BJ (cell line): ENCODE results near the gene SNX8. TPM values are rescaled to one million over a fixed set of nuclear protein-coding genes. Genes with fewer than 3 reads are reported as not detected.

ENCODE experiments used
- CTCF ChIA-PET: fragments of 350-600 bp; formaldehyde crosslinking; extraction: SDS; loops from one replicate; lab custom pipeline; 2021; ENCODE audit warnings: antibody characterized with exemption, inconsistent platforms; lab: Yijun Ruan, JAX
- POLR2A ChIA-PET: fragments of 300-600 bp; sonication (Branson Sonifier 250); formaldehyde crosslinking; extraction: SDS; loops from one replicate; lab custom pipeline; 2021; ENCODE audit warnings: antibody characterized with exemption; lab: Charles Lee
- DNase-seq: peaks from one replicate; pipeline ENCODE4 v3.0.0-alpha.2; 2011; ENCODE audit warnings: low read depth
- H3K27me3 ChIP-seq: 2 replicates; pipeline ENCODE4 v1.6.0; 2011; ENCODE audit warnings: low read length; ENCODE audit not compliant: control insufficient read depth, insufficient read depth
- H3K36me3 ChIP-seq: 2 replicates; pipeline ENCODE4 v1.5.1; 2011; ENCODE audit warnings: low read length; ENCODE audit not compliant: control insufficient read depth, insufficient read depth
- H3K4me3 ChIP-seq: 2 replicates; pipeline ENCODE4 v1.5.1; 2011; ENCODE audit warnings: low read depth, mild to moderate bottlenecking, control low read depth, low read length
- polyA plus RNA-seq: library from polyadenylated mRNA; depleted of rRNA; stranded (reverse); fragments of >200 nt; gene quantifications from 2 replicates; pipeline ENCODE4 v1.2.3, GENCODE V29; 2011
- TF ChIP-seq, protein P1 (sequence below): IDR thresholded peaks from 2 replicates; pipeline ENCODE4 v1.5.1; 2011; ENCODE audit warnings: low read depth, mild to moderate bottlenecking, control low read depth, inconsistent platforms, low read length, moderate library complexity; ENCODE audit not compliant: insufficient read depth

Gene SNX8
- polyA plus RNA-seq, 1 experiment = 62.1 TPM

DNA sequence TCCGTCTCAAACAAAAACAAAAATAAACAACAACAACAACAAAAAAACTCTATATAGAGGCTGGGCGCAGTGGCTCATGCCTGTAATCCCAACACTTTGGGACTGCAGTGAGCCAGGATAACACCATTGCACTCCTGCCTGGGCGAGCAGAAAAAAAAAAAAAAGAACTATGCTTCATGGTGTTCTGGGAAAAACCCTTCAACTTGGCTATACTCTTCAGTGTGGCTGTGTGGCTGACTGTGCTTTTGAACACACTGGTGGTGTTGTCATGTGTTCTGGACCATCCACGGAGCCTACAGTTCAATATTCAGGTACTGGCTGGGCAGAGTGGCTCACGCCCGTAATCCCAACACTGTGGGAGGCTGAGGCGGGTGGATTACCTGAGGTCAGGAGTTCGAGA, 26.5 kb downstream of the SNX8 start:
- ChIA-PET POLR2A (no interaction called here), CTCF (no interaction called here)
- Histone ChIP-seq H3K27me3 (no peaks in the 10 kb centered on the region), H3K4me3 (no peak overlapping the region), H3K36me3 (no peaks in the 10 kb centered on the region)
- TF ChIP-seq, protein P1, sequence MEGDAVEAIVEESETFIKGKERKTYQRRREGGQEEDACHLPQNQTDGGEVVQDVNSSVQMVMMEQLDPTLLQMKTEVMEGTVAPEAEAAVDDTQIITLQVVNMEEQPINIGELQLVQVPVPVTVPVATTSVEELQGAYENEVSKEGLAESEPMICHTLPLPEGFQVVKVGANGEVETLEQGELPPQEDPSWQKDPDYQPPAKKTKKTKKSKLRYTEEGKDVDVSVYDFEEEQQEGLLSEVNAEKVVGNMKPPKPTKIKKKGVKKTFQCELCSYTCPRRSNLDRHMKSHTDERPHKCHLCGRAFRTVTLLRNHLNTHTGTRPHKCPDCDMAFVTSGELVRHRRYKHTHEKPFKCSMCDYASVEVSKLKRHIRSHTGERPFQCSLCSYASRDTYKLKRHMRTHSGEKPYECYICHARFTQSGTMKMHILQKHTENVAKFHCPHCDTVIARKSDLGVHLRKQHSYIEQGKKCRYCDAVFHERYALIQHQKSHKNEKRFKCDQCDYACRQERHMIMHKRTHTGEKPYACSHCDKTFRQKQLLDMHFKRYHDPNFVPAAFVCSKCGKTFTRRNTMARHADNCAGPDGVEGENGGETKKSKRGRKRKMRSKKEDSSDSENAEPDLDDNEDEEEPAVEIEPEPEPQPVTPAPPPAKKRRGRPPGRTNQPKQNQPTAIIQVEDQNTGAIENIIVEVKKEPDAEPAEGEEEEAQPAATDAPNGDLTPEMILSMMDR = no peak
- DNase-seq = no peak

GRCh38 chr7:2283074-2283473, 31.2 kb downstream of the SNX8 start:
- ChIA-PET POLR2A (no interaction called here), CTCF (interaction anchor here (1.8 kb wide), 1 partner anchor 65 kb away, joined by 6 read pairs; no protein-coding TSS in a partner anchor)
- TF ChIP-seq, protein P1 = no peak
- Histone ChIP-seq H3K36me3 (no peaks in the 10 kb centered on the region), H3K4me3 (no peak overlapping the region), H3K27me3 (no peaks in the 10 kb centered on the region)
- no peak for DNase-seq

DNA sequence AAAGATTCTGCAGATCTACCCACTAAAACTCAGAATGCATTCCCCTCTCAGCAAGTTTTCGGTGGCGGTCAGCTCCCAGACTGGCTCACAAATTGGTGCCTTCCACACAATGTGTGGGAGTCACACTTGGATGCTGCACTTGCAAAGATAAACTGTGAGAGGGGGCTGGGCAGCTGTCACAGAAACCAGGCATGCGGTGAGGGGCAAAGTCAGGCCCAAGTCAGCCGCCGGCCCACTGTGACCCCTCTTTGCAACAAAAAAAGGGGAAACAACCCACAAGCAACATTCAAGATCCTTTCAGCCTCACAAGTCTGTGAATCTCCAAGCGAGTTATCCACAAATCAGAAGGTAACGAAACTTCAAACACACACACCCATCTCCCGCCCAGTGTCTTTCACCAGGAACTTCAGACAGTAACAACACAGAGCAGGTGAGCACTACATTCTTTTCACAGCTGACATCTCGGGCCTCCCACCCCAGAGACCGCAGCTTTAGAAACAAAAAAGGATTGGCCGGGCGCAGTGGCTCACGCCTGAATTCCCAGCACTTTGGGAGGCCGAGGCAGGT, 32.0 kb downstream of the SNX8 start:
- TF ChIP-seq, protein P1 = no peak
- no peak for DNase-seq
- ChIA-PET POLR2A (no interaction called here), CTCF (interaction anchor here (1.8 kb wide), 1 partner anchor 66 kb away, joined by 6 read pairs; no protein-coding TSS in a partner anchor)
- H3K36me3 ChIP-seq = no peaks in the 10 kb centered on the region
- no peaks in the 10 kb centered on the region for H3K27me3 ChIP-seq
- no peak overlapping the region for H3K4me3 ChIP-seq

GRCh38 chr7:2281541-2281940, 32.7 kb downstream of the SNX8 start:
- H3K36me3 ChIP-seq = no peaks in the 10 kb centered on the region
- no peak for DNase-seq
- H3K27me3 ChIP-seq = no peaks in the 10 kb centered on the region
- ChIA-PET POLR2A (no interaction called here), CTCF (interaction anchor here (1.8 kb wide), 1 partner anchor 66 kb away, joined by 6 read pairs; no protein-coding TSS in a partner anchor)
- no peak overlapping the region for H3K4me3 ChIP-seq
- TF ChIP-seq, protein P1 = no peak

GRCh38 chr7:2280424-2280823, 33.8 kb downstream of the SNX8 start:
- DNase-seq = no peak
- ChIA-PET CTCF (interaction anchor here (0.6 to 1.2 kb wide), 2 partner anchors 9 to 15 kb away, joined by 3 read pairs; no protein-coding TSS in a partner anchor), POLR2A (no interaction called here)
- Histone ChIP-seq H3K36me3 (no peaks in the 10 kb centered on the region), H3K27me3 (no peaks in the 10 kb centered on the region), H3K4me3 (no peak overlapping the region)
- TF ChIP-seq, protein P1 = no peak
